ENCODE measurements around the gene PRSS3.
A peak's percentile ranks its signal among the peaks of the same experiment; 100 is the strongest.
"Not testable (repeated sequence)": the region's sequence is repeated elsewhere in the genome, so short reads cannot be mapped to it uniquely, and the experiment has no call there.

The PRSS3 gene

GRCh38 chr9:33820231-33820745 is 24.9 kb downstream of the PRSS3 start:
- no peak for DNase-seq (ENCODE audit: low read depth in 2 of 2)
- TF ChIP-seq CTCF (IDR thresholded peaks at IDR 0.05; ENCODE audit: low read depth, low read length) = no peak
- H3K4me3 ChIP-seq (replicated peaks in 1 of 2; ENCODE audit: low read depth in 2 of 2, low read length in 2 of 2) = no peak overlapping the region

GRCh38 chr9:33823801-33824200 is 28.4 kb downstream of the PRSS3 start:
- TF ChIP-seq CTCF (IDR thresholded peaks at IDR 0.05; ENCODE audit: low read depth, low read length) = no peak
- no peak for DNase-seq (ENCODE audit: low read depth in 2 of 2)
- H3K4me3 ChIP-seq (replicated peaks in 1 of 2; ENCODE audit: low read depth in 2 of 2, low read length in 2 of 2) = no peak overlapping the region

- DNase-seq (ENCODE audit: low read depth in 2 of 2); H3K4me3 ChIP-seq (replicated peaks in 1 of 2; ENCODE audit: low read depth in 2 of 2, low read length in 2 of 2): not testable (repeated sequence)
Measured at GRCh38 chr9:33827285-33827684, 31.9 kb downstream of the PRSS3 start.

- H3K4me3 ChIP-seq (replicated peaks in 1 of 2; ENCODE audit: low read depth in 2 of 2, low read length in 2 of 2); DNase-seq (ENCODE audit: low read depth in 2 of 2): not testable (repeated sequence)
Measured at GRCh38 chr9:33829641-33830230, 34.4 kb downstream of the PRSS3 start.

- DNase-seq (ENCODE audit: low read depth in 2 of 2) = no peak
- H3K4me3 ChIP-seq (replicated peaks in 1 of 2; ENCODE audit: low read depth in 2 of 2, low read length in 2 of 2) = no peak overlapping the region
- TF ChIP-seq CTCF (IDR thresholded peaks at IDR 0.05; ENCODE audit: low read depth, low read length) = no peak
Measured at GRCh38 chr9:33835625-33836260, 40.4 kb downstream of the PRSS3 start.

- peak; percentile 85 to 96 for DNase-seq (ENCODE audit: low read depth in 2 of 2)
- not testable (repeated sequence) for H3K4me3 ChIP-seq (replicated peaks in 1 of 2; ENCODE audit: low read depth in 2 of 2, low read length in 2 of 2)
Measured at GRCh38 chr9:33836261-33836660, 40.9 kb downstream of the PRSS3 start.

- no peak for DNase-seq (ENCODE audit: low read depth in 2 of 2)
- no peak overlapping the region for H3K4me3 ChIP-seq (replicated peaks in 1 of 2; ENCODE audit: low read depth in 2 of 2, low read length in 2 of 2)
- no peak for TF ChIP-seq CTCF (IDR thresholded peaks at IDR 0.05; ENCODE audit: low read depth, low read length)
Measured at GRCh38 chr9:33837138-33837537, 41.8 kb downstream of the PRSS3 start.

GRCh38 chr9:33840381-33840780 is 45.0 kb downstream of the PRSS3 start:
- no peak for DNase-seq (ENCODE audit: low read depth in 2 of 2)
- H3K4me3 ChIP-seq (replicated peaks in 1 of 2; ENCODE audit: low read depth in 2 of 2, low read length in 2 of 2) = no peak overlapping the region
- TF ChIP-seq CTCF (IDR thresholded peaks at IDR 0.05; ENCODE audit: low read depth, low read length) = no peak

Data from cardiac fibroblast (primary cell).